K562 (cell line): ENCODE measurements around the gene EFCAB12. TPM values are rescaled to one million over a fixed set of nuclear protein-coding genes. Genes with fewer than 3 reads are reported as not detected.

Experiments used
- ATAC-seq: fragments of 200-7000 bp; cut with Tn5 transposase; 3 replicates; pipeline ENCODE4 v1.9.1; 2020; ENCODE audit warnings: moderate library complexity
- BruUV-seq: library from RNA; stranded (reverse); fragments of 400-500 nt; replicated peaks from 2 replicates; lab custom pipeline; 2021; lab: Mats Ljungman, UMichigan
- CTCF ChIA-PET: fragments of 300-600 bp; formaldehyde crosslinking; extraction: SDS; loops from one replicate; lab custom pipeline; 2021; ENCODE audit warnings: low intra/inter-chr PET ratio; lab: Yijun Ruan, JAX
- POLR2A ChIA-PET: fragments of 300-600, 350-650 bp; sonication (Branson Sonifier 250); formaldehyde crosslinking; extraction: SDS; loops from one replicate; lab custom pipeline; 2021; ENCODE audit warnings: antibody characterized with exemption, inconsistent platforms; lab: Yijun Ruan, JAX
- DNase-seq, 4 experiments: peaks; one replicate each; pipeline versions ENCODE4 v3.0.0 to v3.0.0-alpha.2; 2011 to 2018; ENCODE audit warnings: low spot score in 3 of 4, mixed read lengths in 3 of 4; ENCODE audit errors: extremely low read depth in 1 of 4
- FAIRE-seq: peaks from 2 replicates; lab custom pipeline; 2011; peaks lifted over from hg19 to GRCh38; lab: Jason Lieb, UNC
- H2AFZ ChIP-seq: 2 replicates; pipeline ENCODE4 v1.6.0; 2011; ENCODE audit warnings: low read depth, low read length, control low read depth, inconsistent platforms
- H3K27ac ChIP-seq: fragments of 200-600 bp; 3 replicates; pipeline ENCODE4 v1.8.0; 2011; ENCODE audit warnings: low read depth, mild to moderate bottlenecking, control low read depth, inconsistent platforms, low read length, moderate library complexity, mixed read lengths; ENCODE audit errors: extremely low read depth
- H3K27me3 ChIP-seq, 2 experiments: fragments of 300-600 bp in 1 of 2; 2 replicates in 1 of 2; 3 replicates in 1 of 2; pipeline versions ENCODE4 v1.6.0 to v1.8.0; 2011; ENCODE audit warnings: inconsistent platforms in 2 of 2, low read length in 2 of 2, mild to moderate bottlenecking in 1 of 2, mixed read lengths in 1 of 2, moderate library complexity in 1 of 2; ENCODE audit not compliant: control insufficient read depth in 2 of 2, insufficient read depth in 2 of 2
- H3K36me3 ChIP-seq: fragments of 300-600 bp; 3 replicates; pipeline ENCODE4 v1.8.0; 2011; ENCODE audit warnings: mild to moderate bottlenecking, low read length, inconsistent platforms; ENCODE audit not compliant: control insufficient read depth, insufficient read depth
- H3K4me1 ChIP-seq, 2 experiments: fragments of 200-600 bp in 1 of 2; replicated peaks in 1 of 2; 2 replicates in 1 of 2; 3 replicates in 1 of 2; pipeline versions ENCODE4 v1.5.1 to v1.8.0; 2011; ENCODE audit warnings: inconsistent platforms in 2 of 2, low read length in 2 of 2, mild to moderate bottlenecking in 1 of 2, mixed read lengths in 1 of 2, moderate library complexity in 1 of 2; ENCODE audit not compliant: control insufficient read depth in 2 of 2, insufficient read depth in 2 of 2
- H3K4me2 ChIP-seq: 2 replicates; pipeline ENCODE4 v1.6.1; 2011; ENCODE audit warnings: low read length, control low read depth, inconsistent platforms, mixed read lengths; ENCODE audit not compliant: insufficient read depth
- H3K4me3 ChIP-seq: fragments of 200-600 bp; sonication (generic), shearing (Covaris generic); 2 replicates; pipeline ENCODE4 v1.5.1; 2016; ENCODE audit warnings: control low read depth, inconsistent platforms
- H3K79me2 ChIP-seq: fragments of 200-600 bp; 3 replicates; pipeline ENCODE4 v1.8.0; 2011; ENCODE audit warnings: low read length, inconsistent platforms; ENCODE audit not compliant: control insufficient read depth, insufficient read depth
- H3K9ac ChIP-seq, 2 experiments: 2 replicates each; pipeline versions ENCODE4 v1.6.0 to v1.6.1; 2011; ENCODE audit warnings: low read depth in 2 of 2, low read length in 2 of 2, control low read depth in 1 of 2, inconsistent platforms in 1 of 2, mild to moderate bottlenecking in 1 of 2, mixed read lengths in 1 of 2; ENCODE audit not compliant: insufficient read depth in 1 of 2
- H3K9me1 ChIP-seq: one replicate; pipeline ENCODE4 v1.6.0; 2011; ENCODE audit warnings: inconsistent platforms, mild to moderate bottlenecking, low read length, moderate library complexity; ENCODE audit not compliant: control insufficient read depth, insufficient read depth
- H3K9me3 ChIP-seq: replicated peaks from 2 replicates; pipeline ENCODE4 v1.5.1; 2011; ENCODE audit warnings: low read depth, low read length, inconsistent platforms; ENCODE audit not compliant: control insufficient read depth, insufficient read depth
- H4K20me1 ChIP-seq: replicated peaks from 2 replicates; pipeline ENCODE4 v1.6.1; 2011; ENCODE audit warnings: low read length, inconsistent platforms, mixed read lengths; ENCODE audit not compliant: control insufficient read depth, insufficient read depth
- CBFB ChIP-seq: sonication (generic); formaldehyde crosslinking; IDR thresholded peaks from 2 replicates; pipeline ENCODE4 v1.4.0; 2020; ENCODE audit warnings: mild to moderate bottlenecking, missing genetic modification reagents
- ELF2 ChIP-seq: fragments of 250-450 bp; sonication (Bioruptor Pico); IDR thresholded peaks from 2 replicates; pipeline ENCODE4 v1.5.0; 2021; ENCODE audit warnings: mild to moderate bottlenecking
- FIP1L1 ChIP-seq: fragments of 200-400 bp; formaldehyde crosslinking; IDR thresholded peaks from 2 replicates; pipeline ENCODE4 v1.6.1; 2018; ENCODE audit warnings: mild to moderate bottlenecking, low read depth, low read length; ENCODE audit not compliant: poor library complexity, severe bottlenecking
- KLF13 ChIP-seq: fragments of 450-650 bp; IDR thresholded peaks from 2 replicates; pipeline ENCODE4 v1.6.1; 2016; ENCODE audit warnings: missing genetic modification characterization, low read depth, mild to moderate bottlenecking, missing compliant biosample characterization, moderate library complexity, borderline replicate concordance
- MBD2 ChIP-seq: sonication (generic); IDR thresholded peaks from 2 replicates; pipeline ENCODE4 v1.6.1; 2016; ENCODE audit warnings: low read depth, borderline replicate concordance
- SREBF1 ChIP-seq: fragments of 150-350 bp; IDR thresholded peaks from 2 replicates; pipeline ENCODE4 v1.6.1; 2014; ENCODE audit warnings: antibody characterized with exemption, low read depth, low read length, borderline replicate concordance
- ZNF12 ChIP-seq: sonication (generic); formaldehyde crosslinking; IDR thresholded peaks from 2 replicates; pipeline ENCODE4 v1.4.0; 2020; ENCODE audit warnings: mild to moderate bottlenecking, missing genetic modification reagents
- ZNF224 ChIP-seq: sonication (generic); formaldehyde crosslinking; IDR thresholded peaks from 2 replicates; pipeline ENCODE4 v1.8.0; 2022; ENCODE audit warnings: mild to moderate bottlenecking, missing genetic modification reagents
- ZNF639 ChIP-seq, 2 experiments: fragments of 200-800 bp in 1 of 2; sonication (Bioruptor generic) in 1 of 2; sonication (generic) in 1 of 2; formaldehyde crosslinking in 1 of 2; IDR thresholded peaks in 1 of 2; conservative IDR thresholded peaks in 1 of 2; 2 replicates each; pipeline versions ENCODE4 v1.5.0 to v1.6.1; 2016 to 2020; ENCODE audit warnings: missing compliant biosample characterization in 1 of 2, missing genetic modification characterization in 1 of 2, missing genetic modification reagents in 1 of 2
- WGBS: fragments of 100-300 bp; shearing (Covaris generic); methylation state at CpG from one replicate; pipeline ENCODE4 v1.1.6; 2016; ENCODE audit warnings: low coverage, mixed read lengths; ENCODE audit not compliant: insufficient coverage; ENCODE audit errors: missing lambda C conversion rate; 5-methylcytosine and 5-hydroxymethylcytosine counted together
- in situ Hi-C: fragments of 300-500 bp; cut with MboI; formaldehyde crosslinking; loops from 4 replicates; pipeline ENCODE4 v1.15.0; 2018; ENCODE audit warnings: inconsistent platforms, mixed read lengths
- intact Hi-C: fragments of 100-400 bp; cut with micrococcal nuclease; formaldehyde crosslinking; loops from 2 replicates; pipeline ENCODE4 v1.14.2; 2022
- polyA plus RNA-seq, 8 experiments: library from polyadenylated mRNA; depleted of rRNA in 4 of 8; stranded (reverse) in 5 of 8; unstranded in 3 of 8; fragments of >200 nt; fragmentation: Nextera tagmentation in 2 of 8; fragmentation: Illumina TruSeq in 1 of 8; extraction: Ambion mirVana in 2 of 8; extraction: Trizol in 1 of 8; gene quantifications; 2 replicates each; pipeline versions ENCODE4 v1.2.1 to v1.2.3, GENCODE V29; 2011 to 2014; ENCODE audit warnings: inconsistent platforms in 1 of 8, missing spikeins in 1 of 8
- total RNA-seq, 7 experiments: library from RNA; depleted of rRNA in 6 of 7; stranded (reverse); fragments of >200 nt in 6 of 7; fragmentation: Illumina TruSeq in 2 of 7; extraction: Trizol in 2 of 7; gene quantifications; 2 replicates each; pipeline versions ENCODE4 v1.2.1 to v1.2.3, GENCODE V29; 2011 to 2021; ENCODE audit warnings: low replicate concordance in 1 of 7

The EFCAB12 gene
- total and polyA plus RNA-seq, 9 of the 15 experiments (the other 6 are each of a cell fraction or from before 2014, with no cell fraction given): 0.08 to 0.95 (median 0.56) TPM; not detected in 1

- TF ChIP-seq SREBF1 (no peak), FIP1L1 (no peak), MBD2 (0 out of 2 replicates have a peak, but pooled peaks have one; percentile 28), CBFB (no peak)
Observed at GRCh38 chr3:129448186-129448895, 19.9 kb upstream of the EFCAB12 start (continued).

- H3K9ac ChIP-seq: peak overlapping the region; percentile 55; a peak in 3 of 4 replicates
- peaks cover 14 to 59% of the 10 kb centered on the region in 2 experiments; a peak in 4 of 5 replicates for H3K4me1 ChIP-seq
- POLR2A ChIA-PET: interaction anchor here (1.3 kb wide), 2 partner anchors 19 to 131 kb away, joined by 3 to 5 read pairs; a partner anchor contains a TSS
- H3K4me3 ChIP-seq: 0 out of 2 replicates have a peak overlapping the region, but pooled peaks have one; percentile 31
- H3K79me2 ChIP-seq: peaks cover 51% of the 10 kb centered on the region
- H3K4me2 ChIP-seq: peak overlapping the region; percentile 64
- in situ Hi-C loops: no loop called here
- 0 out of 3 replicates have a peak, but pooled peaks cover 3% of the 10 kb centered on the region for H3K36me3 ChIP-seq
- no peaks in the 10 kb centered on the region for H4K20me1 ChIP-seq
- H2AFZ ChIP-seq: no peak overlapping the region
- H3K27ac ChIP-seq: peak overlapping the region; percentile 72
- intact Hi-C loops: loop anchor here (10.0 kb wide), 1 partner anchor 1408 kb away; no protein-coding TSS in a partner anchor
- H3K9me1 ChIP-seq: no peaks in the 10 kb centered on the region
- DNase-seq: no peak
- no TSS peak for BruUV-seq
- TF ChIP-seq ZNF639 (CRISPR knock-in tag; conservative IDR thresholded peaks at IDR 0.05 in 1 of 2, IDR thresholded peaks at IDR 0.05 in 1 of 2) (0 out of 4 replicates have a peak, but pooled peaks of 1 of the 2 experiments have one; percentile 3), ZNF12 (no peak), ELF2 (CRISPR knock-in tag) (no peak), ZNF224 (CRISPR knock-in tag) (no peak), KLF13 (tag) (no peak)
- TF ChIP-seq, all 486 proteins: peak for 1
- ATAC-seq (no peak), FAIRE-seq (no peak)
- Histone ChIP-seq H3K9me3 (no peaks in the 10 kb centered on the region), H3K27me3 (no peaks in the 10 kb centered on the region)
- WGBS: 0% methylated on average over 1 of the region's 1 CpG
- CTCF ChIA-PET: no interaction called here
Observed at GRCh38 chr3:129446926-129447325, 18.5 kb upstream of the EFCAB12 start.
